GM21723 (cell line): Measurements from ENCODE around the gene ACE.

Source experiments
- ATAC-seq: cut with Tn5 transposase; IDR thresholded peaks from one replicate; pipeline ENCODE4 v1.9.1; 2021; ENCODE audit warnings: mild to moderate bottlenecking, moderate library complexity; ENCODE audit not compliant: unreplicated experiment

Gene ACE

GRCh38 chr17:63476854-63477479 lies at the start of gene ACE:
Gene ACE, plus strand, starts transcription at chr17:63477061. Its CDS starts 34 bp downstream, at chr17:63477095.
- ATAC-seq: no peak

GRCh38 chr17:63429766-63430165 lies 47.1 kb upstream of the ACE start:
- no peak for ATAC-seq

GRCh38 chr17:63430223-63430622 lies 46.6 kb upstream of the ACE start:
- ATAC-seq: no peak

GRCh38 chr17:63431618-63431938 lies 45.3 kb upstream of the ACE start:
- no peak for ATAC-seq

GRCh38 chr17:63431939-63432804 lies 44.7 kb upstream of the ACE start:
- ATAC-seq: no peak

GRCh38 chr17:63433746-63434591 lies 42.9 kb upstream of the ACE start:
- ATAC-seq: no peak

GRCh38 chr17:63434951-63435571 lies 41.8 kb upstream of the ACE start:
- no peak for ATAC-seq

- ATAC-seq: no peak
Observed at GRCh38 chr17:63435681-63436522, 41.0 kb upstream of the ACE start.

- no peak for ATAC-seq
Observed at GRCh38 chr17:63436523-63437110, 40.2 kb upstream of the ACE start.

- ATAC-seq: no peak
Observed at GRCh38 chr17:63437287-63438091, 39.4 kb upstream of the ACE start.

- no peak for ATAC-seq
Observed at GRCh38 chr17:63438092-63439051, 38.5 kb upstream of the ACE start.

GRCh38 chr17:63439687-63440086 lies 37.2 kb upstream of the ACE start:
- no peak for ATAC-seq

GRCh38 chr17:63440127-63440769 lies 36.6 kb upstream of the ACE start:
- no peak for ATAC-seq

- ATAC-seq: no peak
Observed at GRCh38 chr17:63440770-63441335, 36.0 kb upstream of the ACE start.

GRCh38 chr17:63441654-63442053 lies 35.2 kb upstream of the ACE start:
- no peak for ATAC-seq

GRCh38 chr17:63442074-63442473 lies 34.8 kb upstream of the ACE start:
- ATAC-seq: no peak

GRCh38 chr17:63442549-63443035 lies 34.3 kb upstream of the ACE start:
- ATAC-seq: no peak
